Measurements from ENCODE around the gene PRLR.
"Not testable (repeated sequence)": the region's sequence is repeated elsewhere in the genome, so short reads cannot be mapped to it uniquely, and the experiment has no call there.

The PRLR gene

GRCh38 chr5:35230038-35230611, at the start of gene PRLR:
Gene PRLR (minus strand): TSS chr5:35230487. CDS start chr5:35089620, 140,867 bp downstream.
- no peak for DNase-seq

DNA sequence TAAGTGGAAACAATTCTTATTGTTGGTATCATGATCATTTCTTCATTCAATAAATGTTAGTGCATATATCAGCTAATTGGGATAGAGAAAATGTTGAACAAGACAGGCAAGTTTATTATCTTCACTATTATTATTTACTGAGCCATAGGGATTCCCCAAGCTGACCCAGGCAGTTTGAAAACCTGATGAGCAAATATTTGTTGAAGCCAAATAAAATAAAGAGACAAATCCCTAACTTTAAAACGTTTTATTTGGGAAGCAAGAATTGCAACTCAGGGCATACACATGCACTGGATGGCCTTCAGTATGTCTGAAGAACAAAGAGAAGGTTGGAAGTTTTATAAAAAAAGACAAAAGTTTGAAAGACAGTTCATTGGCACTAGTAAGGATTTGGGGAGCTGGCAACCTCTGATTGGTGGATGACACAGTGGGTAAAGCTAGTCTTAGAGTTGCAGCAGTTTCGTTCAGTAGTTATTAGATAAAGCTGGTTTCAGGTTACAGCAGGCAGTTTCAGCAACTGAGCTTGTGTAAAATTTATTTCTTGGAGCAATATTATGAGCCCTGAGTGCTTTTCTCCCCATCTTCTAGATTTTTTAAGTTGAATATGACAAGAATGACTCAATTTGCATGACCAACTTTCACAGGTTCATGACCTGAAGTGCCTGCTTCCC, 44.7 kb upstream of the PRLR start:
- no peak for DNase-seq

DNA sequence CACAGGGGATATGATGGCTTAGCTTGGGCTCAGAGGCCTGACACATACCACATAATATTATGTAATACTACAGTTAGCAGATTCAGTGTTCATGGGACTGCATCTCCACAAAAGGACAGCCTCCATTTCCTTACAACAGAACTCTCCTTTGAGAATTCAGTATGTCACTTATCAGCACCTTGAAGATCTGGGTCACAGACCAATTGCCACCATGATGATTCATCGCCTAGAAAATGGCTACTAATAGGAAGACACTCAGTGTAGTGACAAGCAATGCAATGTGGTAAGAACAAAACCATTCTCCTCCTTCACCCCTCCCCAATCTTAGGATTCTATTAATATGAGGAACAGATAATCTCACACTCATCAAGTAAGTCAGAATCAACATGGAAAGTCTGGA, 38.7 kb upstream of the PRLR start:
- no peak for DNase-seq

DNA sequence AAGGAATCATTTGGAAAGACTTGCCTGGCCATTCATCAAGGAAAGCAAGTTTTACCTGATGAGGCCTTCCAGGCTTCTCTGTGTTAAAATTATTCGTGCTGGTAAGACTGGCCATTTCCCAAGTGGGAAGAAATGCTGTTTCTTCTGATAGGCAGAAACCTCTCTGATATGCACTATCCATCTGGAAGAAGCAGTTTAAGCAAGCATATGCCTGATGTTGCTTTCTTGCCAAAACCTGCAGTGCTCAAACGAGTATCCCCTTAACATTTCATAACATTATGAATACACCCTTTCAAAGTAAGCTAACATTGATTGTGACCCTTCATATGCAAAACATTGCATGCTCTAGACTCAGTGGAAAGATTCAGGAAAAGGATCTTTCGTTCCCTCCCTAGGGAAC, 36.0 kb upstream of the PRLR start:
- no peak for DNase-seq

DNA sequence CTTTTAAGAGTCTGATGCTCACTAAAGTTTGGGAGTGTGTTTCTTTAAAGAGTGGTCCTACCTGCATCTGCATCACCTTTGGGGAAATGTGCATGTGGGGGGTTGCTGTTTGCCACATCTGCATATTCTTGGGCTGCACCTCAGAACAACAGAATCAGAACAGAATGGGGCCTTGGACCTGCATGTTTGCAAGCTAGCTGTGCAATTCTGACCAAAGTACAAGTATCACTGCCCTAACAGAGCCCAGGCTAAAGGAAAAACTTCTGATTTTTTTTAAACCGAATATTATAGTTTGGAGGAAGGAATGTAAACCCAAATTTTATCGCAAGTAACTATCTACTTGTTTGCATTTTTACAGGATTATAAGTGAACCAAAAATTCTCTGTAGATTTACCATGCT, 34.2 kb upstream of the PRLR start:
- no peak for DNase-seq

GRCh38 chr5:35263266-35263877, 33.1 kb upstream of the PRLR start:
- DNase-seq = no peak

- no peak for DNase-seq
These were observed 23.3 kb upstream of the PRLR start for GRCh38 chr5:35253582-35253981.

DNA sequence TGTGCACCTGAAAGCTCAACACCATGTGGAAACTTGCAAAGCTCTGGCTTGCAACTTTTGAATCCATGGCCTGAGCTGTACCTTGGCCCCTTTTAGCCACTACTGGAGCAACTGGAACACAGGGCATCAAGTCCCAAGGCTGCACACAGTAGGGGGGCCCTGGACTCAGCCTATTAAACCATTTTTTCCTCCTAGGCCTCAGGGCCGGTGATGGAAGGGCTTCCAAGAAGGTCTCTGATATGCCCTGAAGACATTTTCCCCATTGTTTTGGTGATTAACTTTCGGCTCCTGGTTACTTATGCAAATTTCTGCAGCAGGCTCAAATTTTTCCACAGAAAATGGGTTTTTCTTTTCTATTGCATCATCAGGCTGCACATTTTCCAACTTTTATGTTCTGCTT, 22.7 kb upstream of the PRLR start:
- no peak for DNase-seq

GRCh38 chr5:35248843-35249780, 18.8 kb upstream of the PRLR start:
- DNase-seq = no peak

DNA sequence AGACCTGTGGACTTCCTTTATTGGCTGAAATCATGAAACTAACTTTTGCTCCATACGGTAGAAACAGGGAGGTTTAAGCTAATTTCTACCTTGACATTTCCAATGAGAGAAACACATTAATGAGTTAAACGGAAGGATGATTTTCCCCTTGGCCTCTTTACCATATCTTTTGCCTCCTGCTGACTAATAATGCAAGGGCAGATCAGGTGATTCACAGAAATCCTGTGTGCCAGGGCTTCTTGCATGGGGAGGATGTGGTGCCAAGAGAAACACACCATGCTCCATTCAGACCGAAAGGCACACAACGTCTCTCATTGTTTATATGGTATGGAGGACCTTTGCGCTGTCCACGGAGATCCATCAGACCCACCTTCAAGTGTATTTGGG, 17.4 kb upstream of the PRLR start:
- DNase-seq = no peak

- no peak for DNase-seq
These were observed 16.8 kb upstream of the PRLR start for GRCh38 chr5:35246900-35247647.

GRCh38 chr5:35246411-35246810, 16.1 kb upstream of the PRLR start:
- DNase-seq = no peak

GRCh38 chr5:35245371-35245770, 15.1 kb upstream of the PRLR start:
- DNase-seq = not testable (repeated sequence)

DNA sequence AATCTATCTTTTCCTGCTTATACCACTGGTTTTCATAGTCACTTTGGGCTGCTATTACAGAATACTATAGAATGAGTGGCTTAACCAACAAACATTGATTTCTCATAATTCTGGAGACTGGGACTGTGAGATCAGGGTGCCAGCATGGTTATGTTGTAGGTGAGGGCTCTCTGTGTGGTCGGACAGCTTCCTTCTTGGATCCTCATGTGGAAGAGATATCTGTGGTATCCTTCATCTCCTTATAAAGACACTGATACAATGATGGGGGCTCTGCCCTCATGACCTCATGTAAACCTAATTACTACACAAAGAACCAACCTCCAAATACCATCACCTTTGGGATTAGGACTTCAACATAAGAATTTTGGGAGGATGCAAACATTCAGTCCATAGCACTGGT, 13.9 kb upstream of the PRLR start:
- no peak for DNase-seq

DNA sequence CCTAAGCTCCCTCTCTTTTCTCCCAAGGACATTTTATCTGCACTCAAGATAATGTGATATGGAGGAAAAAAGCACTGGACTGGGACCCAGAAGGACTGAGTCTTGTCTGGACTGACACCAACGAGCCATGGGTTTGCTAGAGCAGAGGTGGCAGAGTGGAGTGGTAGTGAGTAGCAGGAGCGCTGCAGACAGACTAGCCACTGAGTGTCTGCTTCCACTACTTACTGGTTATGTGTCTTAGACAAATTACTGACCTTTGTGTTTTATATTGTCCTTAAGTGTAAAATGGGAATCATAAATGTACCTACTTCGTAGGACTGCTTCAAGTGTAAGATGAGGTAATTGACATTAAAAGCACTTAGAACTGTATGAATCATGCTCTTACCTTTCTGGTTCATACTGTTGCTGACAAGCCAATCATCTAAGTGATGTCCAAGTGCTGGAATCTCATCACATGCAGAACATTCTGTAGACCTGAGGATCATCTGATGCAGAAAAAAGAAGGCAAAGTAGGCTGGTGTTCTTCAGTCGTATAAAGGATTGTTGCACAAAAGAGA, 12.5 kb upstream of the PRLR start:
- DNase-seq = no peak

DNA sequence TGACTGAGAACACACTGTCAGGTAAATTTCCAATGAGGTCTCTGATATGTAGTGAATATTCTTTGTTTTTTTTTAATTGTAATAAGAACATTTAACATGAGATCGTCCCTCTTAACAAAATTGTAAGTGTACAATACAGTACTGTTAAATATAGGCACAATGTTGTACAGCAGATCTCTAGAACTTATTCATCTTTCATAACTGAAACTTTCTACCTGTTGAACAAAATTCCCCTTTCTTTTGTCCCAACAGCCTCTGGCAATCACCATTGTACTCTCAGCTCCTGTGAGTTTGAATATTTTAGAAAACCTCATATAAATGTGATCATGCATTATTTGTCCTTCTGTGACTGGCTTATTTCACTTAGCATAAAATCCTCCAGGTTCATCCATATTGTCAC, 10.6 kb upstream of the PRLR start:
- no peak for DNase-seq

DNA sequence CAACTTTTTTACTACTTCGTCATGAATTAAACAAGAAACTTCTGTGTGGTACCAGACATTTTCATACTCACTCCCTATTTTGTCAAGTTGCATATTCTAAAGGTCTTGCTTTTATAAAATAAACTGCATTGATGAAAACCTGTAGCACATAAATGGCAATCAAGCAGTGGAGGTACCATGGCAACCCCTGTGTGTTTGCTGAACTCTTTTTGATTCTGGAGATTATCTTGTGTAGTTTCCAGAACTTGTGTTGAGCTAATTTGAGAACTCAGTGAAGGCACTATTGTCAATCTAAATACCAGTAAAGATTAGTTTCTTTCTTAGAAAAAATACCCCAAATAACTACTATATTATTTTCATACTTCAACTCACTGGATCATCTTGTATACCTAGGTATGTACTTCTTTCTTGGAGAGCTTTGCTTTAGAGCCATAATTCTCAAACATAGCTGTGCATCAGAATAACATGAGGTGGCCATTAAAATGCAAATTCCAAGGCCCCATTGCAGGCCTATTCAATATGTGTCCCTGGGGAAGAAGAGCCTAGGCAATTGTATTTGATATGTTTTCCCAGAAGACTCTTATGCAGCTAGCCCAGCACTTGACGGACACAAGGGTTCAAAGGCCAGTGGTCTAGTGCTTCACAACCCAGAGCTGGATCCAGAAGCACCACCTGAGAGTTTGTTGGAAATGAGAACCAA, 9.8 kb upstream of the PRLR start:
- DNase-seq = no peak

DNA sequence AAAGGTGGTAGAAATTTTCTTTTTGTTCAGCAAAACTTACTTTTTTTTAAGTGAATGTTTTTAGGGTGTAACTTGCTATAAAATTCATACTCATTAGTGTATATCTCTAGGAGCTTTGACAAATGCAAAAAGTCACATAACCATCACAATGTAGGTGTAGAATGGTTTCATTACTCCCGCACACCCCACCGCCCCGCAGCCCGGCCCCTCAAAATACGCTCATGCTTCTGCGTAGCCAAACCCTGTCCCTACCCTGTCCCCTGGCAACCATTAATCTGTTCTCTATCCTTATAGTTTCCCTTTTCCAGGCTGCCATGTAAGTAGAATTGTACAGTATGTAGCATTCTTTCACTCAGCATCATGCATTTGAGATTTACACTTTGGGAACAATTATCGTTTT, 9.2 kb upstream of the PRLR start:
- no peak for DNase-seq

- DNase-seq = no peak
These were observed 7.5 kb upstream of the PRLR start for GRCh38 chr5:35237580-35238376.

GRCh38 chr5:35236770-35237169, 6.5 kb upstream of the PRLR start:
- DNase-seq = no peak

GRCh38 chr5:35233601-35234000, 3.3 kb upstream of the PRLR start:
- DNase-seq = no peak
